Measurements from ENCODE around the gene HAO1.
"Not testable (repeated sequence)": the region's sequence is repeated elsewhere in the genome, so short reads cannot be mapped to it uniquely, and the experiment has no call there.

Gene HAO1

GRCh38 chr20:7975851-7976414 lies 35.7 kb upstream of the HAO1 start:
- no peak for DNase-seq (ENCODE audit: extremely low read depth, low read depth)
- TF ChIP-seq, protein P1, sequence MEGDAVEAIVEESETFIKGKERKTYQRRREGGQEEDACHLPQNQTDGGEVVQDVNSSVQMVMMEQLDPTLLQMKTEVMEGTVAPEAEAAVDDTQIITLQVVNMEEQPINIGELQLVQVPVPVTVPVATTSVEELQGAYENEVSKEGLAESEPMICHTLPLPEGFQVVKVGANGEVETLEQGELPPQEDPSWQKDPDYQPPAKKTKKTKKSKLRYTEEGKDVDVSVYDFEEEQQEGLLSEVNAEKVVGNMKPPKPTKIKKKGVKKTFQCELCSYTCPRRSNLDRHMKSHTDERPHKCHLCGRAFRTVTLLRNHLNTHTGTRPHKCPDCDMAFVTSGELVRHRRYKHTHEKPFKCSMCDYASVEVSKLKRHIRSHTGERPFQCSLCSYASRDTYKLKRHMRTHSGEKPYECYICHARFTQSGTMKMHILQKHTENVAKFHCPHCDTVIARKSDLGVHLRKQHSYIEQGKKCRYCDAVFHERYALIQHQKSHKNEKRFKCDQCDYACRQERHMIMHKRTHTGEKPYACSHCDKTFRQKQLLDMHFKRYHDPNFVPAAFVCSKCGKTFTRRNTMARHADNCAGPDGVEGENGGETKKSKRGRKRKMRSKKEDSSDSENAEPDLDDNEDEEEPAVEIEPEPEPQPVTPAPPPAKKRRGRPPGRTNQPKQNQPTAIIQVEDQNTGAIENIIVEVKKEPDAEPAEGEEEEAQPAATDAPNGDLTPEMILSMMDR (IDR thresholded peaks at IDR 0.05; ENCODE audit: low read depth, low read length) = no peak

DNA sequence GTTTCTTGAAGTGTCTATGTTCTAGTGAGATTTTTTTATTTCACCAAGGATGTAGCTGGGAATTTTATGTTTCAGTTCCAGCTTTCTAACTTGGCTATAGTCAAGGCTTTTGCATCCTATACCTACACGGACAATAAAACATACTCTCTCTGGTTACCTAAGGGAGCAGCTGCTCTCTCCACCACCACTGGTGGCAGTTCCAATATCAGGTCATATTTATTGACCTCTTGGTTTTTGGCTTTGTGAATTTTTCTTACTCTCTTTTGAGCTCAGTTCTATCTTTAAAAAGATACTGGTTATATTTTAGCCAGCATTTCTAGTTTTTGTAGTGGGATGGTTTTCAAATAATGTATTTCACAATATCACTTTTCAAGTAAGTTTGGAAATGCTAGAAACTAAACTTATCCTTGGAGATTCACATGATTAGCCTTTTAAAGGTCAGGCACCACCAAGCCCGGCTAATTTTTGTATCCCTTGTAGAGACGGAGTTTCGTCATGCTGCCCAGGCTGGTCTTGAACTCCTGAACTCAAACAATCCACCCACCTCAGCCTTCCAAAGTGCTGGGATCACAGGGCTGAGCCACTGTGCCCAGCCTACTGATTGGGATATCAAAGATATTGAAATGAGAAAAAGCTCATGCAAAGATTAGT lies 34.7 kb upstream of the HAO1 start:
- TF ChIP-seq, protein P1 (IDR thresholded peaks at IDR 0.05; ENCODE audit: low read depth, low read length) = no peak

GRCh38 chr20:7971536-7972280 lies 31.4 kb upstream of the HAO1 start:
- TF ChIP-seq, protein P1 (IDR thresholded peaks at IDR 0.05; ENCODE audit: low read depth, low read length) = no peak
- DNase-seq (ENCODE audit: extremely low read depth, low read depth) = no peak

More for the DNA sequence above, 34.7 kb upstream of the HAO1 start:
- DNase-seq (ENCODE audit: extremely low read depth, low read depth) = no peak

GRCh38 chr20:7967199-7967844 lies 27.1 kb upstream of the HAO1 start:
- DNase-seq (ENCODE audit: extremely low read depth, low read depth) = peak; percentile 5
- TF ChIP-seq, protein P1 (IDR thresholded peaks at IDR 0.05; ENCODE audit: low read depth, low read length) = no peak

DNA sequence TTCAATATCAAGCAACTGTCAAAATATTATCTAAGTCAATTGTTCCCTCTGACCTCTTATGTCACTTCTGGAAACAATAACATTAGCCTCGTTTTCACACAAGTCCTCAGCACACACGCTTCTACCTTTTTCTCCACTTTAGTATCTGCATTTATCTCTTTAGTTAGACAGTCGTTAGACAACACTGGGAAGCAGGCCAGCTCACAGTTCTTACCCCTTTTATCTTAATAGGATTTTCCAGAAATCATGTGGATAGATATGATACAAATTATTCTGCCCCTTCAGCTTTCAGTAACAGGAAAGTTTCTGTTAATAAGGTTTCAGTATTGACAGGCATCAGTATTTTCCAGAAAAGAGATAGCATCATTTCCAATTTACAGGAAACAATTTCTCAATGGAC lies 25.9 kb upstream of the HAO1 start:
- TF ChIP-seq, protein P1 (IDR thresholded peaks at IDR 0.05; ENCODE audit: low read depth, low read length) = no peak
- DNase-seq (ENCODE audit: extremely low read depth, low read depth) = no peak

- TF ChIP-seq, protein P1 (IDR thresholded peaks at IDR 0.05; ENCODE audit: low read depth, low read length) = no peak
- DNase-seq (ENCODE audit: extremely low read depth, low read depth) = no peak
Observed at GRCh38 chr20:7959484-7959883, 19.2 kb upstream of the HAO1 start.

DNA sequence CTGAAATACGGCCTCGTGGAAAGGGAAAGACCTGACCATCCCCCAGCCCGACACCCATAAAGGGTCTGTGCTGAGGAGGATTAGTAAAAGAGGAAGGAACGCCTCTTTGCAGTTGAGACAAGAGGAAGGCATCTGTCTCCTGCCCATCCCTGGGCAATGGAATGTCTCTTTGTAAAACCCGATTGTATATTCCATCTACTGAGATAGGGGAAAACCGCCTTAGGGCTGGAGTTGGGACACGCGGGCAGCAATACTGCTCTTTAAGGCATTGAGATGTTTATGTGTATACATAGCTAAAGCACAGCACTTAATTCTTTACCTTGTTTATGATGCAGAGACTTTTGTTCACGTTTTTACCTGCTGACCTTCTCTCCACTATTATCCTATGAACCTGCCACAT lies 16.3 kb upstream of the HAO1 start:
- DNase-seq (ENCODE audit: extremely low read depth, low read depth) = not testable (repeated sequence)

Data from AG09319 (cell line).